Prostate gland (tissue), 2 donors: ENCODE results near the gene NAALAD2. TPM values are rescaled to one million over a fixed set of nuclear protein-coding genes. Genes with fewer than 3 reads are reported as not detected.
"Not testable (repeated sequence)": the region's sequence is repeated elsewhere in the genome, so short reads cannot be mapped to it uniquely, and the experiment has no call there.

Experiments
- DNase-seq: peaks from one replicate; pipeline ENCODE4 v3.0.0-alpha.2; 2019; ENCODE audit warnings: low spot score
- H3K27ac ChIP-seq, 2 donors: fragments of 200-600 bp; sonication (generic); 2 replicates each; pipeline ENCODE4 v1.5.1; 2017 to 2019
- H3K27me3 ChIP-seq: fragments of 200-600 bp; sonication (generic); replicated peaks from 2 replicates; pipeline ENCODE4 v1.5.1; 2019; ENCODE audit not compliant: insufficient read depth
- H3K36me3 ChIP-seq, 2 donors: fragments of 200-600 bp; sonication (generic); 1 replicate in 1 of 2; 2 replicates in 1 of 2; pipeline versions ENCODE4 v1.5.1 to v1.8.1; 2017 to 2019
- H3K4me1 ChIP-seq: fragments of 200-600 bp; sonication (generic); replicated peaks from 2 replicates; pipeline ENCODE4 v1.5.1; 2019
- H3K4me3 ChIP-seq, 2 donors: fragments of 200-600 bp; sonication (generic); 2 replicates each; pipeline ENCODE4 v1.5.1; 2017 to 2019
- H3K9me3 ChIP-seq: fragments of 200-600 bp; sonication (generic); 2 replicates; pipeline ENCODE4 v1.5.1; 2017
- CTCF ChIP-seq, 4 experiments: fragments of 200-600 bp in 2 of 4; fragments of 450-650 bp in 2 of 4; sonication (generic) in 2 of 4; IDR thresholded peaks; 1 replicate in 3 of 4; 2 replicates in 1 of 4; pipeline ENCODE4 v1.5.1; 2016 to 2019; ENCODE audit warnings: antibody characterized with exemption in 4 of 4, mild to moderate bottlenecking in 2 of 4, moderate library complexity in 2 of 4
- POLR2A ChIP-seq: fragments of 450-650 bp; IDR thresholded peaks from one replicate; pipeline ENCODE4 v1.6.1; 2016; ENCODE audit warnings: antibody characterized with exemption, mild to moderate bottlenecking
- POLR2AphosphoS5 ChIP-seq: sonication (generic); formaldehyde crosslinking; IDR thresholded peaks from one replicate; pipeline ENCODE4 v1.6.1; 2017; ENCODE audit warnings: antibody characterized with exemption
- WGBS: methylation state at CpG from one replicate; pipeline ENCODE4 v1.1.5; 2018; 5-methylcytosine and 5-hydroxymethylcytosine counted together
- intact Hi-C: fragments of 100-400 bp; cut with DNase I; formaldehyde crosslinking; loops from one replicate; pipeline ENCODE4 v1.14.2; 2022
- total RNA-seq, 2 donors: library from RNA; depleted of rRNA; stranded (reverse); fragments of >200 nt; gene quantifications; one replicate each; pipeline ENCODE4 v1.1.0, GENCODE V29; 2016

Gene NAALAD2
- total RNA-seq, 2 donors from 2014 or later: 0.27 to 38.9 TPM

- Histone ChIP-seq H3K9me3 (no peaks in the 10 kb centered on the region), H3K36me3 (no peaks in the 10 kb centered on the region), H3K27me3 (no peaks in the 10 kb centered on the region), H3K4me3 (no peak overlapping the region), H3K27ac (no peak overlapping the region), H3K4me1 (no peaks in the 10 kb centered on the region)
- no peak for TF ChIP-seq POLR2AphosphoS5
- no peak for TF ChIP-seq POLR2A
- no peak for TF ChIP-seq CTCF (IDR thresholded peaks at IDR 0.05)
- DNase-seq: no peak
- intact Hi-C loops: no loop called here
- WGBS: 95% methylated on average over 1 of the region's 1 CpG
Observed at GRCh38 chr11:90148900-90149299, 14.4 kb downstream of the NAALAD2 start.

GRCh38 chr11:90166982-90167573 lies 32.6 kb downstream of the NAALAD2 start:
- H3K4me3 ChIP-seq, intact Hi-C loops, H3K4me1 ChIP-seq, H3K27me3 ChIP-seq, H3K36me3 ChIP-seq, DNase-seq, H3K9me3 ChIP-seq, H3K27ac ChIP-seq: not testable (repeated sequence)
- 96% methylated on average over 36 of the region's 49 CpGs for WGBS

- H3K36me3 ChIP-seq, intact Hi-C loops, DNase-seq, H3K27me3 ChIP-seq, H3K4me1 ChIP-seq, H3K9me3 ChIP-seq, H3K27ac ChIP-seq, H3K4me3 ChIP-seq: not testable (repeated sequence)
- WGBS: 84% methylated on average over 8 of the region's 8 CpGs
Observed at GRCh38 chr11:90167704-90168103, 33.2 kb downstream of the NAALAD2 start.

- Histone ChIP-seq H3K27me3 (no peaks in the 10 kb centered on the region), H3K36me3 (no peaks in the 10 kb centered on the region), H3K4me1 (no peaks in the 10 kb centered on the region), H3K4me3 (no peak overlapping the region), H3K27ac (no peak overlapping the region), H3K9me3 (no peaks in the 10 kb centered on the region)
- 84% methylated on average over 3 of the region's 3 CpGs for WGBS
- no peak for DNase-seq
- TF ChIP-seq CTCF (IDR thresholded peaks at IDR 0.05) (no peak), POLR2A (no peak), POLR2AphosphoS5 (no peak)
- intact Hi-C loops: no loop called here
Observed at GRCh38 chr11:90168571-90168970, 34.1 kb downstream of the NAALAD2 start.

GRCh38 chr11:90171359-90171758 lies 36.9 kb downstream of the NAALAD2 start:
- no peaks in the 10 kb centered on the region for H3K27me3 ChIP-seq
- intact Hi-C loops: no loop called here
- no peaks in the 10 kb centered on the region for H3K9me3 ChIP-seq
- H3K4me3 ChIP-seq: no peak overlapping the region
- no peak overlapping the region for H3K27ac ChIP-seq
- no peak for DNase-seq
- H3K4me1 ChIP-seq: no peaks in the 10 kb centered on the region
- H3K36me3 ChIP-seq: no peaks in the 10 kb centered on the region
- TF ChIP-seq POLR2A: no peak
- no peak for TF ChIP-seq CTCF (IDR thresholded peaks at IDR 0.05)
- TF ChIP-seq POLR2AphosphoS5: no peak

GRCh38 chr11:90176069-90176468 lies 41.6 kb downstream of the NAALAD2 start:
- H3K4me1 ChIP-seq: no peaks in the 10 kb centered on the region
- no peak overlapping the region for H3K4me3 ChIP-seq
- no peak for DNase-seq
- H3K27ac ChIP-seq: no peak overlapping the region
- H3K27me3 ChIP-seq: no peaks in the 10 kb centered on the region
- TF ChIP-seq POLR2AphosphoS5: no peak
- no peak for TF ChIP-seq CTCF (IDR thresholded peaks at IDR 0.05)
- TF ChIP-seq POLR2A: no peak
- 95% methylated on average over 1 of the region's 1 CpG for WGBS
- no peaks in the 10 kb centered on the region for H3K36me3 ChIP-seq
- H3K9me3 ChIP-seq: no peaks in the 10 kb centered on the region
- intact Hi-C loops: no loop called here
